K562 (cell line): ENCODE data around the gene MARCHF7. TPM values are rescaled to one million over a fixed set of nuclear protein-coding genes. Genes with fewer than 3 reads are reported as not detected.

Source experiments
- CEBPB ChIP-seq: fragments of 450-650 bp; IDR thresholded peaks from 2 replicates; pipeline ENCODE4 v1.6.1; 2016; ENCODE audit warnings: missing genetic modification characterization, missing compliant biosample characterization
- DPF2 ChIP-seq: fragments of 450-650 bp; IDR thresholded peaks from 2 replicates; pipeline ENCODE4 v1.6.1; 2016
- ELF1 ChIP-seq: fragments of 200-800 bp; sonication (Bioruptor generic); IDR thresholded peaks from 2 replicates; pipeline ENCODE4 v1.6.1; 2016; ENCODE audit warnings: missing genetic modification characterization, missing compliant biosample characterization
- ETV5 ChIP-seq: sonication (generic); formaldehyde crosslinking; IDR thresholded peaks from 2 replicates; pipeline ENCODE4 v1.4.0; 2020; ENCODE audit warnings: low read depth, mild to moderate bottlenecking, missing genetic modification reagents
- EZH2 ChIP-seq: IDR thresholded peaks from 2 replicates; pipeline ENCODE4 v1.6.1; 2012; ENCODE audit warnings: low read depth, mild to moderate bottlenecking, inconsistent platforms, low read length, borderline replicate concordance
- GMEB1 ChIP-seq: fragments of 250-450 bp; sonication (Bioruptor Pico); IDR thresholded peaks from 2 replicates; pipeline ENCODE4 v1.4.0; 2020; ENCODE audit warnings: mild to moderate bottlenecking
- MITF ChIP-seq: IDR thresholded peaks from 2 replicates; pipeline ENCODE4 v1.6.1; 2014; ENCODE audit warnings: antibody characterized with exemption
- NFE2L1 ChIP-seq: fragments of 450-650 bp; IDR thresholded peaks from 2 replicates; pipeline ENCODE4 v1.6.1; 2016; ENCODE audit warnings: missing genetic modification characterization, low read depth, mild to moderate bottlenecking, missing compliant biosample characterization, moderate library complexity, borderline replicate concordance
- SMC3 ChIP-seq: conservative IDR thresholded peaks from 2 replicates; pipeline ENCODE4 v1.6.1; 2011; ENCODE audit warnings: low read depth, low read length, improper control_type of control experiment; ENCODE audit not compliant: insufficient read depth
- TCFL5 ChIP-seq: fragments of 250-450 bp; sonication (Bioruptor Pico); conservative IDR thresholded peaks from 2 replicates; pipeline ENCODE4 v1.6.1; 2021; ENCODE audit warnings: mild to moderate bottlenecking, moderate library complexity, matching md5 sums
- XRCC5 ChIP-seq: fragments of 200-400 bp; formaldehyde crosslinking; IDR thresholded peaks from 2 replicates; pipeline ENCODE4 v1.6.1; 2017; ENCODE audit warnings: low read depth, mild to moderate bottlenecking, low read length
- ZNF324 ChIP-seq: fragments of 250-450 bp; sonication (Bioruptor Pico); IDR thresholded peaks from 2 replicates; pipeline ENCODE4 v1.4.0; 2020; ENCODE audit warnings: mild to moderate bottlenecking
- ZNF408 ChIP-seq: fragments of 250-450 bp; sonication (Bioruptor Pico); IDR thresholded peaks from 2 replicates; pipeline ENCODE4 v1.4.0; 2020; ENCODE audit warnings: low read depth, mild to moderate bottlenecking, moderate library complexity
- ZNF583 ChIP-seq: fragments of 250-450 bp; sonication (Bioruptor Pico); IDR thresholded peaks from 2 replicates; pipeline ENCODE4 v1.4.0; 2020
- polyA plus RNA-seq, 8 experiments: library from polyadenylated mRNA; depleted of rRNA in 4 of 8; stranded (reverse) in 5 of 8; unstranded in 3 of 8; fragments of >200 nt; fragmentation: Nextera tagmentation in 2 of 8; fragmentation: Illumina TruSeq in 1 of 8; extraction: Ambion mirVana in 2 of 8; extraction: Trizol in 1 of 8; gene quantifications; 2 replicates each; pipeline versions ENCODE4 v1.2.1 to v1.2.3, GENCODE V29; 2011 to 2014; ENCODE audit warnings: inconsistent platforms in 1 of 8, missing spikeins in 1 of 8
- total RNA-seq, 7 experiments: library from RNA; depleted of rRNA in 6 of 7; stranded (reverse); fragments of >200 nt in 6 of 7; fragmentation: Illumina TruSeq in 2 of 7; extraction: Trizol in 2 of 7; gene quantifications; 2 replicates each; pipeline versions ENCODE4 v1.2.1 to v1.2.3, GENCODE V29; 2011 to 2021; ENCODE audit warnings: low replicate concordance in 1 of 7
- TF ChIP-seq, protein P1 (sequence below): fragments of 250-450 bp; sonication (Bioruptor Pico); IDR thresholded peaks from 2 replicates; pipeline ENCODE4 v1.4.0; 2020
- TF ChIP-seq, protein P2 (sequence below): sonication (generic); formaldehyde crosslinking; IDR thresholded peaks from 2 replicates; pipeline ENCODE4 v1.8.1; 2023; ENCODE audit warnings: mild to moderate bottlenecking, missing genetic modification reagents
- TF ChIP-seq, protein P3 (sequence below): IDR thresholded peaks from 2 replicates; pipeline ENCODE4 v1.6.1; 2016; ENCODE audit warnings: missing genetic modification characterization, missing compliant biosample characterization
- TF ChIP-seq, protein P4 (sequence below), 2 experiments: fragments of 450-650 bp in 1 of 2; sonication (generic) in 1 of 2; formaldehyde crosslinking in 1 of 2; IDR thresholded peaks in 1 of 2; conservative IDR thresholded peaks in 1 of 2; 2 replicates each; pipeline versions ENCODE4 v1.6.1 to v1.8.1; 2016 to 2023; ENCODE audit warnings: mild to moderate bottlenecking in 2 of 2, moderate library complexity in 2 of 2, inconsistent platforms in 1 of 2, missing genetic modification reagents in 1 of 2

Gene MARCHF7
- total and polyA plus RNA-seq, 9 of the 15 experiments (the other 6 are each of a cell fraction or from before 2014, with no cell fraction given) = 58.2 to 137 (median 86.7) TPM

DNA sequence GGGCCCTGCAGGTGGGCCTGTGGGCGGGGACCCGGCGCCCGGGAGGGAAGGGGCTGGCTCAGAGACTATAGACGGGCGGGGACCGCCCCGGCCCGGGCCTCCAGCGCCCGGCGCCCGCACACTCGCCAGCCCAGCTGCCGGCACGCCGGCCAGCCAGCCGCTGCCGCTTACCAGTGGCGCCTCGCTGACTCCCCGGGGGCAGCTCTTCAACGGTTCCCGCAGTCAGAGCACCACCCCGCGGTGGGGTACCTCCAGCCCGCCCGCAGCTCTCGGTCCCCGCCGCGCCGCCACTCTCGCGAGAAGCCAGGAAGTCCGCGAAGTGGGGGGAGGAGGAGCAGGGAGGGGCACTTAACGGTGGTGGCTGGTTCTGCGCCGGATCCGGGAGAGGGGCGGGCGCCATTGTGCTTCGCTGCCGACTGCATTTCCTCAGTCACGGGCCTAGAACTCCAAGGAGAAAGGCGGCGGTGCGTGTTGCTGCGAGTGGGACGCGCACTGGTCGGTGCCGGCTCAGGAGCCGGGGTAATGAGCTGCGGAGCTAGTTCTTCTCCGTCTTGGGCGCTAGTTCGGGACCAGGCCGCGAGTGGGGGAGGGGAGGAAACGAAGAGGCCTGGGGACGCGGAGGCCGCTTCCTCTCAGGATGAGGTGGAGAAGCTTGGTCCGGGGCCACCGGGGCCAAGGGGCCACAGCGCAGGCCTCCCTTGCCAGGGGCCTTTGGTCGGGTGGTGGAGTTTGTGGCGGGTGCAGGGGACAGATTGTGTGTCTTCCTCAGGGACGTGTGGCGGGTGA is at the start of gene MARCHF7 (continued):
- TF ChIP-seq GMEB1 (CRISPR knock-in tag) (no peak), TCFL5 (CRISPR knock-in tag) (no peak), SMC3 (peak; percentile 76), ZNF583 (no peak), NFE2L1 (tag) (no peak), ELF1 (peak; percentile 65), MITF (no peak), DPF2 (peak; percentile 73), XRCC5 (peak; percentile 97), ZNF324 (CRISPR knock-in tag) (no peak), EZH2 (no peak), CEBPB (tag) (no peak), ETV5 (CRISPR knock-in tag) (peak; percentile 74; the same call in 1 of the 2 replicates), ZNF408 (CRISPR knock-in tag) (no peak)
- TF ChIP-seq, protein P1, sequence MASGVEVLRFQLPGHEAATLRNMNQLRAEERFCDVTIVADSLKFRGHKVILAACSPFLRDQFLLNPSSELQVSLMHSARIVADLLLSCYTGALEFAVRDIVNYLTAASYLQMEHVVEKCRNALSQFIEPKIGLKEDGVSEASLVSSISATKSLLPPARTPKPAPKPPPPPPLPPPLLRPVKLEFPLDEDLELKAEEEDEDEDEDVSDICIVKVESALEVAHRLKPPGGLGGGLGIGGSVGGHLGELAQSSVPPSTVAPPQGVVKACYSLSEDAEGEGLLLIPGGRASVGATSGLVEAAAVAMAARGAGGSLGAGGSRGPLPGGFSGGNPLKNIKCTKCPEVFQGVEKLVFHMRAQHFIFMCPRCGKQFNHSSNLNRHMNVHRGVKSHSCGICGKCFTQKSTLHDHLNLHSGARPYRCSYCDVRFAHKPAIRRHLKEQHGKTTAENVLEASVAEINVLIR (CRISPR knock-in tag) = no peak
- TF ChIP-seq, protein P2, sequence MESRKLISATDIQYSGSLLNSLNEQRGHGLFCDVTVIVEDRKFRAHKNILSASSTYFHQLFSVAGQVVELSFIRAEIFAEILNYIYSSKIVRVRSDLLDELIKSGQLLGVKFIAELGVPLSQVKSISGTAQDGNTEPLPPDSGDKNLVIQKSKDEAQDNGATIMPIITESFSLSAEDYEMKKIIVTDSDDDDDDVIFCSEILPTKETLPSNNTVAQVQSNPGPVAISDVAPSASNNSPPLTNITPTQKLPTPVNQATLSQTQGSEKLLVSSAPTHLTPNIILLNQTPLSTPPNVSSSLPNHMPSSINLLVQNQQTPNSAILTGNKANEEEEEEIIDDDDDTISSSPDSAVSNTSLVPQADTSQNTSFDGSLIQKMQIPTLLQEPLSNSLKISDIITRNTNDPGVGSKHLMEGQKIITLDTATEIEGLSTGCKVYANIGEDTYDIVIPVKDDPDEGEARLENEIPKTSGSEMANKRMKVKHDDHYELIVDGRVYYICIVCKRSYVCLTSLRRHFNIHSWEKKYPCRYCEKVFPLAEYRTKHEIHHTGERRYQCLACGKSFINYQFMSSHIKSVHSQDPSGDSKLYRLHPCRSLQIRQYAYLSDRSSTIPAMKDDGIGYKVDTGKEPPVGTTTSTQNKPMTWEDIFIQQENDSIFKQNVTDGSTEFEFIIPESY (CRISPR knock-in tag) = peak; percentile 79
- TF ChIP-seq, protein P3, sequence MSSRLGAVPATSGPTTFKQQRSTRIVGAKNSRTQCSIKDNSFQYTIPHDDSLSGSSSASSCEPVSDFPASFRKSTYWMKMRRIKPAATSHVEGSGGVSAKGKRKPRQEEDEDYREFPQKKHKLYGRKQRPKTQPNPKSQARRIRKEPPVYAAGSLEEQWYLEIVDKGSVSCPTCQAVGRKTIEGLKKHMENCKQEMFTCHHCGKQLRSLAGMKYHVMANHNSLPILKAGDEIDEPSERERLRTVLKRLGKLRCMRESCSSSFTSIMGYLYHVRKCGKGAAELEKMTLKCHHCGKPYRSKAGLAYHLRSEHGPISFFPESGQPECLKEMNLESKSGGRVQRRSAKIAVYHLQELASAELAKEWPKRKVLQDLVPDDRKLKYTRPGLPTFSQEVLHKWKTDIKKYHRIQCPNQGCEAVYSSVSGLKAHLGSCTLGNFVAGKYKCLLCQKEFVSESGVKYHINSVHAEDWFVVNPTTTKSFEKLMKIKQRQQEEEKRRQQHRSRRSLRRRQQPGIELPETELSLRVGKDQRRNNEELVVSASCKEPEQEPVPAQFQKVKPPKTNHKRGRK = no peak
- TF ChIP-seq, protein P4, sequence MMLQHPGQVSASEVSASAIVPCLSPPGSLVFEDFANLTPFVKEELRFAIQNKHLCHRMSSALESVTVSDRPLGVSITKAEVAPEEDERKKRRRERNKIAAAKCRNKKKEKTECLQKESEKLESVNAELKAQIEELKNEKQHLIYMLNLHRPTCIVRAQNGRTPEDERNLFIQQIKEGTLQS (IDR thresholded peaks at IDR 0.05) = no peak
- TF ChIP-seq, protein P4 (CRISPR knock-in tag; conservative IDR thresholded peaks at IDR 0.05) = 0 out of 2 replicates have a peak, but pooled peaks have one; percentile 39
